OCI-LY7 (cell line): ENCODE data around the gene MINDY2. TPM values are rescaled to one million over a fixed set of nuclear protein-coding genes. Genes with fewer than 3 reads are reported as not detected.
"Not testable (repeated sequence)": the region's sequence is repeated elsewhere in the genome, so short reads cannot be mapped to it uniquely, and the experiment has no call there.

ENCODE experiments used
- BruUV-seq: library from RNA; stranded (reverse); fragments of 400-500 nt; replicated peaks from 2 replicates; lab custom pipeline; 2021; lab: Mats Ljungman, UMichigan
- CTCF ChIA-PET: fragments of 300-600 bp; sonication (Branson Sonifier 250); formaldehyde crosslinking; loops from one replicate; lab custom pipeline; 2022; ENCODE audit warnings: antibody characterized with exemption; ENCODE audit not compliant: unreplicated experiment; lab: Charles Lee
- POLR2A ChIA-PET: fragments of 300-600 bp; sonication (Branson Sonifier 250); formaldehyde crosslinking; loops from one replicate; lab custom pipeline; 2022; ENCODE audit warnings: antibody characterized with exemption; lab: Charles Lee
- DNase-seq: peaks from one replicate; pipeline ENCODE4 v3.0.0-alpha.2; 2015; ENCODE audit warnings: low spot score
- H2AFZ ChIP-seq: fragments of 200-600 bp; sonication (generic), shearing (Covaris generic); 2 replicates; pipeline ENCODE4 v1.6.1; 2014; ENCODE audit warnings: mild to moderate bottlenecking, antibody characterized with exemption, low read length, moderate library complexity
- H3K27ac ChIP-seq: fragments of 200-600 bp; sonication (generic); 2 replicates; pipeline ENCODE4 v1.5.1; 2014; ENCODE audit warnings: mixed run types, low read depth, mild to moderate bottlenecking, moderate library complexity, low read length, inconsistent platforms; ENCODE audit not compliant: poor library complexity, severe bottlenecking
- H3K36me3 ChIP-seq: fragments of 200-600 bp; sonication (generic); 2 replicates; pipeline ENCODE4 v1.6.1; 2014; ENCODE audit warnings: mild to moderate bottlenecking, antibody characterized with exemption, low read length, moderate library complexity, mixed read lengths; ENCODE audit not compliant: insufficient read depth
- H3K4me1 ChIP-seq: fragments of 200-600 bp; sonication (generic); 2 replicates; pipeline ENCODE4 v1.5.1; 2014; ENCODE audit warnings: mild to moderate bottlenecking, low read length; ENCODE audit not compliant: insufficient read depth, poor library complexity, severe bottlenecking
- H3K4me2 ChIP-seq: fragments of 200-600 bp; sonication (generic); 2 replicates; pipeline ENCODE4 v1.6.1; 2014; ENCODE audit warnings: mild to moderate bottlenecking, low read length
- H3K4me3 ChIP-seq: fragments of 200-600 bp; sonication (generic); 2 replicates; pipeline ENCODE4 v1.5.1; 2014; ENCODE audit warnings: mild to moderate bottlenecking, low read depth, low read length; ENCODE audit not compliant: poor library complexity, severe bottlenecking
- H3K79me2 ChIP-seq: fragments of 200-600 bp; sonication (generic); 2 replicates; pipeline ENCODE4 v1.6.1; 2016; ENCODE audit warnings: low read depth, mild to moderate bottlenecking, low read length, moderate library complexity, mixed read lengths; ENCODE audit not compliant: insufficient read depth
- H3K9me2 ChIP-seq: fragments of 200-600 bp; sonication (generic); 2 replicates; pipeline ENCODE4 v1.6.1; 2016; ENCODE audit warnings: mild to moderate bottlenecking, low read length, mixed read lengths; ENCODE audit not compliant: insufficient read depth
- H3K9me3 ChIP-seq: fragments of 200-600 bp; sonication (generic); 2 replicates; pipeline ENCODE4 v1.6.1; 2014; ENCODE audit warnings: mild to moderate bottlenecking, mixed run types, low read length, mixed read lengths
- H4K20me1 ChIP-seq: fragments of 200-600 bp; sonication (generic); 2 replicates; pipeline ENCODE4 v1.6.1; 2014; ENCODE audit warnings: mild to moderate bottlenecking, antibody characterized with exemption, low read length, moderate library complexity, mixed read lengths; ENCODE audit not compliant: insufficient read depth
- EZH2phosphoT487 ChIP-seq: fragments of 200-600 bp; sonication (generic); IDR thresholded peaks from 2 replicates; pipeline ENCODE4 v1.6.1; 2018; ENCODE audit warnings: low read depth, borderline replicate concordance, mild to moderate bottlenecking, mixed run types, antibody characterized with exemption, low read length, moderate library complexity, mixed read lengths
- intact Hi-C: fragments of 100-400 bp; cut with micrococcal nuclease; formaldehyde crosslinking; loops from one replicate; pipeline ENCODE4 v1.10.0; 2022; ENCODE audit not compliant: unreplicated experiment
- total RNA-seq, 2 experiments: library from RNA; depleted of rRNA in 1 of 2; stranded (reverse); fragments of >200 nt in 1 of 2; shearing (Covaris generic) in 1 of 2; gene quantifications; 2 replicates each; pipeline ENCODE4 v1.2.3, GENCODE V29; 2014 to 2022
- TF ChIP-seq, protein P1 (sequence below): fragments of 200-600 bp; sonication (generic); conservative IDR thresholded peaks from 2 replicates; pipeline ENCODE4 v1.5.1; 2014; ENCODE audit warnings: mild to moderate bottlenecking, antibody characterized with exemption, low read length, moderate library complexity, mixed read lengths

Gene MINDY2
- total RNA-seq, 2 experiments from 2014 or later = 10.5 to 15.7 TPM

DNA sequence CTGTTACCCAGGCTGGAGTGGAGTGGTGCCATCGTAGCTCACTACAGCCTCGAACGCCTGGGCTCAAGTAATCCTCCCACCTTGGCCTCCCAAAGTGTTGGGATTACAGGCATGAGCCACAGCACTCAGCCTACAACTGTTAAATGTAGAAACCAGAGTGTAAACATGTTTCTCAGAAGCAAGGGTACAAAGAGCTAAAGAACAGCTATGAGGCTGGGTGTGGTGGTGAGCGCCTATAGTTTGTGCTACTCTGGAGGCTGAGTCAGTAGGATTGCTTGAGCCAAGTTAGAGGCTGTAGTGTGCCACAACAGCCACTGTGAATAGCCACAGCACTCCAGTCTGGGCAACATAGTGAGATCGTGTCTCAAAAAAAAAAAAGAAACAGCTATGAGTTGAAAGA lies 4.8 kb upstream of the MINDY2 start:
- BruUV-seq = no TSS peak
- TF ChIP-seq, protein P1, sequence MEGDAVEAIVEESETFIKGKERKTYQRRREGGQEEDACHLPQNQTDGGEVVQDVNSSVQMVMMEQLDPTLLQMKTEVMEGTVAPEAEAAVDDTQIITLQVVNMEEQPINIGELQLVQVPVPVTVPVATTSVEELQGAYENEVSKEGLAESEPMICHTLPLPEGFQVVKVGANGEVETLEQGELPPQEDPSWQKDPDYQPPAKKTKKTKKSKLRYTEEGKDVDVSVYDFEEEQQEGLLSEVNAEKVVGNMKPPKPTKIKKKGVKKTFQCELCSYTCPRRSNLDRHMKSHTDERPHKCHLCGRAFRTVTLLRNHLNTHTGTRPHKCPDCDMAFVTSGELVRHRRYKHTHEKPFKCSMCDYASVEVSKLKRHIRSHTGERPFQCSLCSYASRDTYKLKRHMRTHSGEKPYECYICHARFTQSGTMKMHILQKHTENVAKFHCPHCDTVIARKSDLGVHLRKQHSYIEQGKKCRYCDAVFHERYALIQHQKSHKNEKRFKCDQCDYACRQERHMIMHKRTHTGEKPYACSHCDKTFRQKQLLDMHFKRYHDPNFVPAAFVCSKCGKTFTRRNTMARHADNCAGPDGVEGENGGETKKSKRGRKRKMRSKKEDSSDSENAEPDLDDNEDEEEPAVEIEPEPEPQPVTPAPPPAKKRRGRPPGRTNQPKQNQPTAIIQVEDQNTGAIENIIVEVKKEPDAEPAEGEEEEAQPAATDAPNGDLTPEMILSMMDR = no peak
- no peak for TF ChIP-seq EZH2phosphoT487
- Histone ChIP-seq H3K4me3 (no peak overlapping the region), H3K27ac (no peak overlapping the region), H3K79me2 (no peaks in the 10 kb centered on the region; the same call in 1 of the 2 replicates), H3K9me2 (no peaks in the 10 kb centered on the region), H3K4me2 (no peak overlapping the region), H3K4me1 (peaks cover 9% of the 10 kb centered on the region), H2AFZ (no peak overlapping the region), H3K9me3 (peaks cover 18% of the 10 kb centered on the region), H4K20me1 (no peaks in the 10 kb centered on the region), H3K36me3 (no peaks in the 10 kb centered on the region)
- intact Hi-C loops = no loop called here
- ChIA-PET CTCF (no interaction called here), POLR2A (interaction anchor here (0.6 to 0.7 kb wide), 2 partner anchors 12 to 16 kb away, joined by 3 read pairs; no protein-coding TSS in a partner anchor)
- no peak for DNase-seq

DNA sequence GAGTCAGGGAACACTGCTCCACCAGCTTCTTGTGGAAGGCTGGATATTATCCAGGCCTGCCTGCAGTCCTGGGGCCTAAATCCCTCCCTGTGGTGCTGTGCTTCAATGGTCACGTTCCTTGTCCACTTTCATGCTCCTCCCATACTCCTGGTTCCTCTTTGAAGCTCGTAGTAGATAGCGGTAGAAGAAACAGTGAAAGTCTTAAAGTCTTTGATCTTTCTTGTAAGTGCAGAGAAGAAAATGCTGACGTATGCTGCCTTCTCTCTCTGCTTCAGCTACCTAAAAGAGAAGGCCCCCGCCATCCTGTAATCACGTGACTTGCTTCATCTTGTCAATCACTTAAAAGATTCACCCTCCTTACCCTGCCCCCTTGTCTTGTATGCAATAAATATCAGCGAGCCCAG lies 2.5 kb upstream of the MINDY2 start:
- H3K27ac ChIP-seq, DNase-seq, H3K36me3 ChIP-seq, H3K4me3 ChIP-seq, H2AFZ ChIP-seq, BruUV-seq, H3K4me2 ChIP-seq, intact Hi-C loops, H3K9me2 ChIP-seq, H4K20me1 ChIP-seq, CTCF ChIA-PET: not testable (repeated sequence)
- peaks cover 14% of the 10 kb centered on the region; the same call in 1 of the 2 replicates for H3K79me2 ChIP-seq
- H3K9me3 ChIP-seq = peaks cover 18% of the 10 kb centered on the region
- H3K4me1 ChIP-seq = peaks cover 20% of the 10 kb centered on the region
- POLR2A ChIA-PET = interaction anchor here (0.6 kb wide), 1 partner anchor 680 kb away, joined by 3 read pairs; no protein-coding TSS in a partner anchor

- Histone ChIP-seq H3K36me3 (no peaks in the 10 kb centered on the region), H3K27ac (peak overlapping the region; percentile 59), H4K20me1 (no peaks in the 10 kb centered on the region), H3K4me3 (peak overlapping the region; percentile 90), H3K4me2 (peak overlapping the region; percentile 95), H3K9me3 (0 out of 2 replicates have a peak, but pooled peaks cover 5% of the 10 kb centered on the region), H3K4me1 (peaks cover 31% of the 10 kb centered on the region), H2AFZ (peak overlapping the region; percentile 98), H3K79me2 (peaks cover 14% of the 10 kb centered on the region; the same call in 1 of the 2 replicates), H3K9me2 (no peaks in the 10 kb centered on the region)
- DNase-seq = peak; percentile 56
- TF ChIP-seq, protein P1 = no peak
- no peak for TF ChIP-seq EZH2phosphoT487
- ChIA-PET CTCF (interaction anchor here (1.8 to 2.5 kb wide), 2 partner anchors 15 to 20 kb away, joined by 9 to 10 read pairs; no protein-coding TSS in a partner anchor), POLR2A (interaction anchor here (0.6 to 2.5 kb wide), 26 partner anchors 10 to 575 kb away, joined by 3 to 30 read pairs (median 4); partner anchors contain the start of genes ADAM10 and SLTM)
- intact Hi-C loops = loop anchor here (2.0 to 5.0 kb wide), 2 partner anchors 162 to 498 kb away; partner anchors contain the start of gene SLTM
- TSS peak; percentile 94 for BruUV-seq
Observed at GRCh38 chr15:58770519-58770856, 614 bp upstream of the MINDY2 start.
